K562 (cell line): ENCODE data around the gene PARD3B. TPM values are rescaled to one million over a fixed set of nuclear protein-coding genes. Genes with fewer than 3 reads are reported as not detected.

Experiments
- ATAC-seq: fragments of 200-7000 bp; cut with Tn5 transposase; 3 replicates; pipeline ENCODE4 v1.9.1; 2020; ENCODE audit warnings: moderate library complexity
- BruUV-seq: library from RNA; stranded (reverse); fragments of 400-500 nt; replicated peaks from 2 replicates; lab custom pipeline; 2021; lab: Mats Ljungman, UMichigan
- CTCF ChIA-PET: fragments of 300-600 bp; formaldehyde crosslinking; extraction: SDS; loops from one replicate; lab custom pipeline; 2021; ENCODE audit warnings: low intra/inter-chr PET ratio; lab: Yijun Ruan, JAX
- POLR2A ChIA-PET: fragments of 300-600, 350-650 bp; sonication (Branson Sonifier 250); formaldehyde crosslinking; extraction: SDS; loops from one replicate; lab custom pipeline; 2021; ENCODE audit warnings: antibody characterized with exemption, inconsistent platforms; lab: Yijun Ruan, JAX
- DNase-seq, 4 experiments: peaks; one replicate each; pipeline versions ENCODE4 v3.0.0 to v3.0.0-alpha.2; 2011 to 2018; ENCODE audit warnings: low spot score in 3 of 4, mixed read lengths in 3 of 4; ENCODE audit errors: extremely low read depth in 1 of 4
- FAIRE-seq: peaks from 2 replicates; lab custom pipeline; 2011; peaks lifted over from hg19 to GRCh38; lab: Jason Lieb, UNC
- H2AFZ ChIP-seq: 2 replicates; pipeline ENCODE4 v1.6.0; 2011; ENCODE audit warnings: low read depth, low read length, control low read depth, inconsistent platforms
- H3K27ac ChIP-seq: fragments of 200-600 bp; 3 replicates; pipeline ENCODE4 v1.8.0; 2011; ENCODE audit warnings: low read depth, mild to moderate bottlenecking, control low read depth, inconsistent platforms, low read length, moderate library complexity, mixed read lengths; ENCODE audit errors: extremely low read depth
- H3K27me3 ChIP-seq, 2 experiments: fragments of 300-600 bp in 1 of 2; 2 replicates in 1 of 2; 3 replicates in 1 of 2; pipeline versions ENCODE4 v1.6.0 to v1.8.0; 2011; ENCODE audit warnings: inconsistent platforms in 2 of 2, low read length in 2 of 2, mild to moderate bottlenecking in 1 of 2, mixed read lengths in 1 of 2, moderate library complexity in 1 of 2; ENCODE audit not compliant: control insufficient read depth in 2 of 2, insufficient read depth in 2 of 2
- H3K36me3 ChIP-seq: fragments of 300-600 bp; 3 replicates; pipeline ENCODE4 v1.8.0; 2011; ENCODE audit warnings: mild to moderate bottlenecking, low read length, inconsistent platforms; ENCODE audit not compliant: control insufficient read depth, insufficient read depth
- H3K4me1 ChIP-seq, 2 experiments: fragments of 200-600 bp in 1 of 2; replicated peaks in 1 of 2; 2 replicates in 1 of 2; 3 replicates in 1 of 2; pipeline versions ENCODE4 v1.5.1 to v1.8.0; 2011; ENCODE audit warnings: inconsistent platforms in 2 of 2, low read length in 2 of 2, mild to moderate bottlenecking in 1 of 2, mixed read lengths in 1 of 2, moderate library complexity in 1 of 2; ENCODE audit not compliant: control insufficient read depth in 2 of 2, insufficient read depth in 2 of 2
- H3K4me2 ChIP-seq: 2 replicates; pipeline ENCODE4 v1.6.1; 2011; ENCODE audit warnings: low read length, control low read depth, inconsistent platforms, mixed read lengths; ENCODE audit not compliant: insufficient read depth
- H3K4me3 ChIP-seq: fragments of 200-600 bp; sonication (generic), shearing (Covaris generic); 2 replicates; pipeline ENCODE4 v1.5.1; 2016; ENCODE audit warnings: control low read depth, inconsistent platforms
- H3K79me2 ChIP-seq: fragments of 200-600 bp; 3 replicates; pipeline ENCODE4 v1.8.0; 2011; ENCODE audit warnings: low read length, inconsistent platforms; ENCODE audit not compliant: control insufficient read depth, insufficient read depth
- H3K9ac ChIP-seq, 2 experiments: 2 replicates each; pipeline versions ENCODE4 v1.6.0 to v1.6.1; 2011; ENCODE audit warnings: low read depth in 2 of 2, low read length in 2 of 2, control low read depth in 1 of 2, inconsistent platforms in 1 of 2, mild to moderate bottlenecking in 1 of 2, mixed read lengths in 1 of 2; ENCODE audit not compliant: insufficient read depth in 1 of 2
- H3K9me1 ChIP-seq: one replicate; pipeline ENCODE4 v1.6.0; 2011; ENCODE audit warnings: inconsistent platforms, mild to moderate bottlenecking, low read length, moderate library complexity; ENCODE audit not compliant: control insufficient read depth, insufficient read depth
- H3K9me3 ChIP-seq: replicated peaks from 2 replicates; pipeline ENCODE4 v1.5.1; 2011; ENCODE audit warnings: low read depth, low read length, inconsistent platforms; ENCODE audit not compliant: control insufficient read depth, insufficient read depth
- H4K20me1 ChIP-seq: replicated peaks from 2 replicates; pipeline ENCODE4 v1.6.1; 2011; ENCODE audit warnings: low read length, inconsistent platforms, mixed read lengths; ENCODE audit not compliant: control insufficient read depth, insufficient read depth
- ADNP ChIP-seq: fragments of 200-800 bp; sonication (Bioruptor generic); IDR thresholded peaks from 2 replicates; pipeline ENCODE4 v1.6.1; 2016; ENCODE audit warnings: missing genetic modification characterization, missing compliant biosample characterization
- CSDE1 ChIP-seq, 2 experiments: fragments of 450-650 bp; IDR thresholded peaks; 2 replicates each; pipeline ENCODE4 v1.6.1; 2016; ENCODE audit warnings: mild to moderate bottlenecking in 1 of 2
- FOXJ3 ChIP-seq: sonication (generic); formaldehyde crosslinking; IDR thresholded peaks from 2 replicates; pipeline ENCODE4 v1.4.0; 2020; ENCODE audit warnings: mild to moderate bottlenecking, missing genetic modification reagents
- IRF2 ChIP-seq: sonication (generic); formaldehyde crosslinking; IDR thresholded peaks from 2 replicates; pipeline ENCODE4 v1.8.1; 2022; ENCODE audit warnings: mild to moderate bottlenecking, missing genetic modification reagents
- SUPT5H ChIP-seq: fragments of 450-650 bp; IDR thresholded peaks from 2 replicates; pipeline ENCODE4 v1.6.1; 2016
- YBX1 ChIP-seq: fragments of 450-650 bp; IDR thresholded peaks from 2 replicates; pipeline ENCODE4 v1.7.1; 2016; ENCODE audit warnings: mild to moderate bottlenecking
- ZBTB33 ChIP-seq: sonication (generic); formaldehyde crosslinking; IDR thresholded peaks from 2 replicates; pipeline ENCODE4 v1.8.1; 2023; ENCODE audit warnings: mild to moderate bottlenecking, missing genetic modification reagents
- ZNF12 ChIP-seq: sonication (generic); formaldehyde crosslinking; IDR thresholded peaks from 2 replicates; pipeline ENCODE4 v1.4.0; 2020; ENCODE audit warnings: mild to moderate bottlenecking, missing genetic modification reagents
- ZNF398 ChIP-seq: fragments of 250-450 bp; sonication (Bioruptor Pico); IDR thresholded peaks from 2 replicates; pipeline ENCODE4 v1.8.0; 2021; ENCODE audit warnings: moderate library complexity, mild to moderate bottlenecking, inconsistent platforms
- ZNF436 ChIP-seq: fragments of 250-450, 450-650 bp; sonication (Bioruptor Pico); formaldehyde crosslinking; IDR thresholded peaks from 2 replicates; pipeline ENCODE4 v1.7.0; 2020; ENCODE audit warnings: mild to moderate bottlenecking
- ZNF589 ChIP-seq: fragments of 200-800 bp; sonication (Bioruptor generic); IDR thresholded peaks from 2 replicates; pipeline ENCODE4 v1.6.1; 2016; ENCODE audit warnings: low read depth, missing genetic modification characterization, missing compliant biosample characterization
- WGBS: fragments of 100-300 bp; shearing (Covaris generic); methylation state at CpG from one replicate; pipeline ENCODE4 v1.1.6; 2016; ENCODE audit warnings: low coverage, mixed read lengths; ENCODE audit not compliant: insufficient coverage; ENCODE audit errors: missing lambda C conversion rate; 5-methylcytosine and 5-hydroxymethylcytosine counted together
- in situ Hi-C: fragments of 300-500 bp; cut with MboI; formaldehyde crosslinking; loops from 4 replicates; pipeline ENCODE4 v1.15.0; 2018; ENCODE audit warnings: inconsistent platforms, mixed read lengths
- intact Hi-C: fragments of 100-400 bp; cut with micrococcal nuclease; formaldehyde crosslinking; loops from 2 replicates; pipeline ENCODE4 v1.14.2; 2022
- polyA plus RNA-seq, 8 experiments: library from polyadenylated mRNA; depleted of rRNA in 4 of 8; stranded (reverse) in 5 of 8; unstranded in 3 of 8; fragments of >200 nt; fragmentation: Nextera tagmentation in 2 of 8; fragmentation: Illumina TruSeq in 1 of 8; extraction: Ambion mirVana in 2 of 8; extraction: Trizol in 1 of 8; gene quantifications; 2 replicates each; pipeline versions ENCODE4 v1.2.1 to v1.2.3, GENCODE V29; 2011 to 2014; ENCODE audit warnings: inconsistent platforms in 1 of 8, missing spikeins in 1 of 8
- total RNA-seq, 7 experiments: library from RNA; depleted of rRNA in 6 of 7; stranded (reverse); fragments of >200 nt in 6 of 7; fragmentation: Illumina TruSeq in 2 of 7; extraction: Trizol in 2 of 7; gene quantifications; 2 replicates each; pipeline versions ENCODE4 v1.2.1 to v1.2.3, GENCODE V29; 2011 to 2021; ENCODE audit warnings: low replicate concordance in 1 of 7

PARD3B gene
- total and polyA plus RNA-seq, 9 of the 15 experiments (the other 6 are each of a cell fraction or from before 2014, with no cell fraction given) = 0.15 to 3.0 (median 1.1) TPM

- no peak for TF ChIP-seq ZNF589
- CTCF ChIA-PET = no interaction called here
- Histone ChIP-seq H3K4me2 (no peak overlapping the region), H3K4me1 (no peaks in the 10 kb centered on the region), H3K9ac (no peak overlapping the region), H3K36me3 (no peaks in the 10 kb centered on the region), H3K27me3 (no peaks in the 10 kb centered on the region), H3K9me1 (no peaks in the 10 kb centered on the region), H3K27ac (no peak overlapping the region), H2AFZ (no peak overlapping the region), H3K79me2 (no peaks in the 10 kb centered on the region), H3K4me3 (no peak overlapping the region), H3K9me3 (no peaks in the 10 kb centered on the region), H4K20me1 (no peaks in the 10 kb centered on the region)
- POLR2A ChIA-PET = no interaction called here
- intact Hi-C loops (no loop called here), in situ Hi-C loops (no loop called here)
- DNase-seq (no peak), FAIRE-seq (no peak), ATAC-seq (no peak)
- no TSS peak for BruUV-seq
Observed at GRCh38 chr2:205372141-205372540, 826.9 kb downstream of the PARD3B start.

GRCh38 chr2:205375461-205376448, 830.5 kb downstream of the PARD3B start:
- BruUV-seq = no TSS peak
- ATAC-seq (no peak), FAIRE-seq (no peak), DNase-seq (no peak)
- H3K9me1 ChIP-seq = no peaks in the 10 kb centered on the region
- no peak overlapping the region for H3K4me3 ChIP-seq
- in situ Hi-C loops (no loop called here), intact Hi-C loops (no loop called here)
- POLR2A ChIA-PET = no interaction called here
- H3K79me2 ChIP-seq = no peaks in the 10 kb centered on the region
- H4K20me1 ChIP-seq = no peaks in the 10 kb centered on the region
- TF ChIP-seq CSDE1 (IDR thresholded peaks at IDR 0.05) (no peak), ZNF12 (CRISPR knock-in tag) (no peak), ZBTB33 (CRISPR knock-in tag) (no peak), ADNP (tag) (no peak), ZNF398 (CRISPR knock-in tag) (no peak), ZNF436 (CRISPR knock-in tag) (no peak), FOXJ3 (no peak), SUPT5H (no peak), IRF2 (CRISPR knock-in tag) (no peak), YBX1 (no peak)
- H3K36me3 ChIP-seq = no peaks in the 10 kb centered on the region
- no peak overlapping the region for H2AFZ ChIP-seq
- no peak overlapping the region for H3K27ac ChIP-seq
- WGBS = 8% methylated on average over 7 of the region's 9 CpGs
- H3K9me3 ChIP-seq = no peaks in the 10 kb centered on the region
- no peaks in the 10 kb centered on the region for H3K27me3 ChIP-seq
- H3K4me2 ChIP-seq = no peak overlapping the region
- CTCF ChIA-PET = no interaction called here
- no peaks in the 10 kb centered on the region for H3K4me1 ChIP-seq
- H3K9ac ChIP-seq = no peak overlapping the region
